ENCODE measurements around the gene RTN4.
"Not testable (repeated sequence)": the region's sequence is repeated elsewhere in the genome, so short reads cannot be mapped to it uniquely, and the experiment has no call there.

RTN4 gene

GRCh38 chr2:55014962-55015939 is 35.0 kb downstream of the RTN4 start:
- DNase-seq: peak; percentile 95
- in situ Hi-C loops (cut with HindIII; ENCODE audit: low pct_ligation_motif_present, low pct_unique_long_range_greater_than_20kb, low sequenced_read_pairs): no loop called here

GRCh38 chr2:55013936-55014335 is 36.3 kb downstream of the RTN4 start:
- in situ Hi-C loops (cut with HindIII; ENCODE audit: low pct_ligation_motif_present, low pct_unique_long_range_greater_than_20kb, low sequenced_read_pairs): no loop called here
- no peak for DNase-seq

GRCh38 chr2:55012672-55013484 is 37.4 kb downstream of the RTN4 start:
- no peak for DNase-seq
- in situ Hi-C loops (cut with HindIII; ENCODE audit: low pct_ligation_motif_present, low pct_unique_long_range_greater_than_20kb, low sequenced_read_pairs): no loop called here

- peak; percentile 71 for DNase-seq
- in situ Hi-C loops (cut with HindIII; ENCODE audit: low pct_ligation_motif_present, low pct_unique_long_range_greater_than_20kb, low sequenced_read_pairs): no loop called here
These were observed 38.2 kb downstream of the RTN4 start for GRCh38 chr2:55011831-55012671.

GRCh38 chr2:55010915-55011314 is 39.3 kb downstream of the RTN4 start:
- in situ Hi-C loops (cut with HindIII; ENCODE audit: low pct_ligation_motif_present, low pct_unique_long_range_greater_than_20kb, low sequenced_read_pairs): no loop called here
- DNase-seq: peak; percentile 78

- peak; percentile 53 for DNase-seq
- in situ Hi-C loops (cut with HindIII; ENCODE audit: low pct_ligation_motif_present, low pct_unique_long_range_greater_than_20kb, low sequenced_read_pairs): no loop called here
These were observed 40.1 kb downstream of the RTN4 start for GRCh38 chr2:55010149-55010591.

GRCh38 chr2:55009277-55010060 is 40.8 kb downstream of the RTN4 start:
- in situ Hi-C loops (cut with HindIII; ENCODE audit: low pct_ligation_motif_present, low pct_unique_long_range_greater_than_20kb, low sequenced_read_pairs): no loop called here
- DNase-seq: no peak

- no peak for DNase-seq
- in situ Hi-C loops (cut with HindIII; ENCODE audit: low pct_ligation_motif_present, low pct_unique_long_range_greater_than_20kb, low sequenced_read_pairs): no loop called here
These were observed 43.9 kb downstream of the RTN4 start for GRCh38 chr2:55006306-55006705.

- in situ Hi-C loops (cut with HindIII; ENCODE audit: low pct_ligation_motif_present, low pct_unique_long_range_greater_than_20kb, low sequenced_read_pairs): no loop called here
- no peak for DNase-seq
These were observed 46.3 kb downstream of the RTN4 start for GRCh38 chr2:55003706-55004639.

- in situ Hi-C loops (cut with HindIII; ENCODE audit: low pct_ligation_motif_present, low pct_unique_long_range_greater_than_20kb, low sequenced_read_pairs): no loop called here
- no peak for DNase-seq
These were observed 48.5 kb downstream of the RTN4 start for GRCh38 chr2:55001716-55002115.

- no peak for DNase-seq
- in situ Hi-C loops (cut with HindIII; ENCODE audit: low pct_ligation_motif_present, low pct_unique_long_range_greater_than_20kb, low sequenced_read_pairs): no loop called here
These were observed 49.9 kb downstream of the RTN4 start for GRCh38 chr2:55000341-55000740.

GRCh38 chr2:54999182-54999581 is 51.1 kb downstream of the RTN4 start:
- no peak for DNase-seq
- in situ Hi-C loops (cut with HindIII; ENCODE audit: low pct_ligation_motif_present, low pct_unique_long_range_greater_than_20kb, low sequenced_read_pairs): no loop called here

- in situ Hi-C loops (cut with HindIII; ENCODE audit: low pct_ligation_motif_present, low pct_unique_long_range_greater_than_20kb, low sequenced_read_pairs): no loop called here
- no peak for DNase-seq
These were observed 52.4 kb downstream of the RTN4 start for GRCh38 chr2:54997826-54998225.

GRCh38 chr2:54995553-54995952 is 54.7 kb downstream of the RTN4 start:
- in situ Hi-C loops (cut with HindIII; ENCODE audit: low pct_ligation_motif_present, low pct_unique_long_range_greater_than_20kb, low sequenced_read_pairs): no loop called here
- no peak for DNase-seq

GRCh38 chr2:54990694-54991093 is 59.6 kb downstream of the RTN4 start:
- in situ Hi-C loops (cut with HindIII; ENCODE audit: low pct_ligation_motif_present, low pct_unique_long_range_greater_than_20kb, low sequenced_read_pairs); DNase-seq: not testable (repeated sequence)

- in situ Hi-C loops (cut with HindIII; ENCODE audit: low pct_ligation_motif_present, low pct_unique_long_range_greater_than_20kb, low sequenced_read_pairs): no loop called here
- no peak for DNase-seq
These were observed 61.6 kb downstream of the RTN4 start for GRCh38 chr2:54988612-54989011.

GRCh38 chr2:54986264-54986663 is 64.0 kb downstream of the RTN4 start:
- no peak for DNase-seq
- in situ Hi-C loops (cut with HindIII; ENCODE audit: low pct_ligation_motif_present, low pct_unique_long_range_greater_than_20kb, low sequenced_read_pairs): no loop called here

All from ACHN (cell line).